Kidney (tissue), 14 donors: ENCODE measurements around the gene MINDY2. TPM values are rescaled to one million over a fixed set of nuclear protein-coding genes. Genes with fewer than 3 reads are reported as not detected.

ENCODE experiments used
- DNase-seq, 5 donors: peaks; one replicate each; pipeline ENCODE4 v3.0.0-alpha.2; 2013 to 2020
- FAIRE-seq: peaks from 2 replicates; lab custom pipeline; 2012; peaks lifted over from hg19 to GRCh38; lab: Jason Lieb, UNC
- H3K27ac ChIP-seq, 2 donors: one replicate each; pipeline ENCODE4 v1.7.0; 2013; ENCODE audit warnings: low read depth in 2 of 2, low read length in 2 of 2, inconsistent platforms in 1 of 2
- H3K27me3 ChIP-seq: one replicate; pipeline ENCODE4 v1.7.1; 2013; ENCODE audit warnings: low read length, inconsistent platforms; ENCODE audit not compliant: control insufficient read depth, insufficient read depth
- H3K36me3 ChIP-seq, 3 donors: one replicate each; pipeline versions ENCODE4 v1.7.0 to v1.7.1; 2013; ENCODE audit warnings: low read length in 3 of 3, control low read depth in 1 of 3, inconsistent platforms in 1 of 3; ENCODE audit not compliant: insufficient read depth in 3 of 3, control insufficient read depth in 2 of 3
- H3K4me1 ChIP-seq, 3 donors: one replicate each; pipeline versions ENCODE4 v1.7.0 to v1.7.1; 2013; ENCODE audit warnings: low read length in 3 of 3, inconsistent platforms in 1 of 3, low read depth in 1 of 3; ENCODE audit not compliant: control insufficient read depth in 2 of 3, insufficient read depth in 2 of 3
- H3K4me3 ChIP-seq, 3 donors: one replicate each; pipeline versions ENCODE4 v1.7.0 to v1.8.1; 2013; ENCODE audit warnings: low read length in 3 of 3, control low read depth in 1 of 3, inconsistent platforms in 1 of 3
- H3K9ac ChIP-seq, 3 donors: one replicate each; pipeline versions ENCODE4 v1.7.0 to v1.7.1; 2013; ENCODE audit warnings: low read length in 3 of 3, control low read depth in 1 of 3, inconsistent platforms in 1 of 3
- H3K9me3 ChIP-seq, 3 donors: one replicate each; pipeline versions ENCODE4 v1.7.0 to v1.7.1; 2013; ENCODE audit warnings: low read length in 3 of 3, control low read depth in 1 of 3, inconsistent platforms in 1 of 3; ENCODE audit not compliant: control insufficient read depth in 2 of 3, insufficient read depth in 1 of 3
- intact Hi-C: fragments of 100-400 bp; cut with DNase I; formaldehyde crosslinking; loops from one replicate; pipeline ENCODE4 v1.11.1; 2022
- polyA plus RNA-seq: library from polyadenylated mRNA; stranded (reverse); fragments of 350-450 nt; fragmentation: Illumina TruSeq; extraction: RNeasy Lipid Tissue Mini Kit (QIAGEN cat#74804); gene quantifications from one replicate; pipeline ENCODE4 v1.2.3, GENCODE V29; 2014; ENCODE audit warnings: low read depth, low replicate concordance; ENCODE audit not compliant: insufficient read depth
- total RNA-seq: library from RNA; stranded (reverse); fragmentation: NEBNext Ultra II Directional; extraction: Animal tissue kit (Norgen Biotek cat#: 25700); gene quantifications from one replicate; pipeline ENCODE4 v1.2.1, GENCODE V29; 2021
- TF ChIP-seq, protein P1 (sequence below): IDR thresholded peaks from 3 replicates; pipeline ENCODE4 v1.5.1; 2012; ENCODE audit warnings: mild to moderate bottlenecking, moderate library complexity, borderline replicate concordance; ENCODE audit not compliant: insufficient read depth; ENCODE audit errors: extremely low read depth
- donor health status: control.
- donor health status: control.
- donor health status: control.
- donor health status: control.
- donor health status: control.
- donor health status: DM: yes; HTN: yes; CAD: no.
- donor health status: Normal renal cell carcinoma (clear cell type).

MINDY2 gene
- total and polyA plus RNA-seq, 2 donors from 2014 or later: 5.1 to 31.7 TPM

DNA sequence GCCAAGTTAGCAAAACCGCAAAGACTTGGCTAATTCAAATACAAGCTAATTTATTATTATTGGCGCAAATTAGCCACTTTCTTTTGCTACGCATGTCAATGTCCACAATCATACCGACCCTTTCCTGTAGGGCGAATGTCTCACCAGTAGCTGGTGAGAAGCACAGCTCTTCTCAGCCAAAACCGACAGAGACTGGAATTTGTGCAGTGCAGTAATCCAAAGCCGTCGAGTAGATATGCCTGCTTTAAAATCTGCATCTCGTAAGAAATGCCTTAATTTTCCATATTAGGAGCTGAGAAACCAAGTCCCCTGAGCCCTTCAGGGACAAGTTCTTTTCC, 614 bp upstream of the MINDY2 start:
- H3K36me3 ChIP-seq: no peaks in the 10 kb centered on the region
- intact Hi-C loops: no loop called here
- TF ChIP-seq, protein P1, sequence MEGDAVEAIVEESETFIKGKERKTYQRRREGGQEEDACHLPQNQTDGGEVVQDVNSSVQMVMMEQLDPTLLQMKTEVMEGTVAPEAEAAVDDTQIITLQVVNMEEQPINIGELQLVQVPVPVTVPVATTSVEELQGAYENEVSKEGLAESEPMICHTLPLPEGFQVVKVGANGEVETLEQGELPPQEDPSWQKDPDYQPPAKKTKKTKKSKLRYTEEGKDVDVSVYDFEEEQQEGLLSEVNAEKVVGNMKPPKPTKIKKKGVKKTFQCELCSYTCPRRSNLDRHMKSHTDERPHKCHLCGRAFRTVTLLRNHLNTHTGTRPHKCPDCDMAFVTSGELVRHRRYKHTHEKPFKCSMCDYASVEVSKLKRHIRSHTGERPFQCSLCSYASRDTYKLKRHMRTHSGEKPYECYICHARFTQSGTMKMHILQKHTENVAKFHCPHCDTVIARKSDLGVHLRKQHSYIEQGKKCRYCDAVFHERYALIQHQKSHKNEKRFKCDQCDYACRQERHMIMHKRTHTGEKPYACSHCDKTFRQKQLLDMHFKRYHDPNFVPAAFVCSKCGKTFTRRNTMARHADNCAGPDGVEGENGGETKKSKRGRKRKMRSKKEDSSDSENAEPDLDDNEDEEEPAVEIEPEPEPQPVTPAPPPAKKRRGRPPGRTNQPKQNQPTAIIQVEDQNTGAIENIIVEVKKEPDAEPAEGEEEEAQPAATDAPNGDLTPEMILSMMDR: no peak
- no peak for DNase-seq
- peak overlapping the region; percentile 66 to 94 (median 88) for H3K4me3 ChIP-seq
- H3K27me3 ChIP-seq: no peaks in the 10 kb centered on the region
- FAIRE-seq: no peak
- H3K4me1 ChIP-seq: peaks cover 9 to 13% (median 12%) of the 10 kb centered on the region in 3 donors
- no peaks in the 10 kb centered on the region for H3K9me3 ChIP-seq
- H3K9ac ChIP-seq: peak overlapping the region; percentile 48 to 73 (median 72)
- peak overlapping the region; percentile 91 to 99 for H3K27ac ChIP-seq

DNA sequence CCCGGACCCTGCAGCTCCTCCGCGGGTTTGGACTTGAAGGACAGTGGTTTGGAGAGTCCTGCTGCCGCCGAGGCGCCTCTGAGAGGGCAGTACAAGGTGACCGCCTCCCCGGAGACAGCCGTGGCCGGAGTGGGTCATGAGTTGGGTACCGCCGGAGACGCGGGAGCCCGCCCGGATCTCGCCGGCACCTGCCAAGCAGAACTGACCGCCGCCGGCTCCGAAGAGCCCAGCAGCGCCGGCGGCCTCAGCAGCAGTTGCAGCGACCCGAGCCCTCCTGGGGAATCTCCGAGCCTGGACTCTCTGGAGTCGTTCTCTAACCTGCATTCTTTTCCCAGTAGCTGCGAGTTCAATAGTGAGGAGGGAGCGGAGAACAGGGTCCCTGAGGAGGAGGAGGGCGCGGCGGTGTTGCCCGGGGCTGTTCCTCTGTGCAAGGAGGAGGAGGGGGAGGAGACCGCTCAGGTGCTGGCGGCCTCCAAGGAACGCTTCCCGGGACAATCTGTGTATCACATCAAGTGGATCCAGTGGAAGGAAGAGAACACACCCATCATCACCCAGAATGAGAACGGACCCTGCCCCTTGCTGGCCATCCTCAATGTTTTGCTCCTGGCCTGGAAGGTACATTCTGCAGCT, 634 bp downstream of the MINDY2 start:
- intact Hi-C loops: no loop called here
- DNase-seq (peak; percentile 72 to 91 (median 79)), FAIRE-seq (no peak)

DNA sequence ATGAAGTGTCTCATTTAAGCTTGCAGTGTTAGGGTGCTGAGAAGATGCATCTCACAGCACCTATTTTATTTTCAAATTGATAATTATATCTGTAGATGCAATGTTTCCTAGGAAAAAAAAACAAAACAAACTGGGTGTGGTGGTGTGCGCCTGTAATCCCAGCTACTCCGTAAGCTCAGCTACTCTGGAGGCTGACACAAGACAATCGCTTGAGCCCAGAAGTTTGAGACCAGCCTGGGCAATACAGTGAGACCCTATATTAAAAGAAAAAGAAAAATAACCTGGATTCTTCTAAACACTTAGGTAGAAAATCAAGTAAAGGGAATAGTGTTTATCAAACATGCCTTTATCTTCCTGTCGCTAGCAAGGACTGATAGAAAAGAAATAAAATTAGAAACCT, 1.9 kb downstream of the MINDY2 start:
- H3K27ac ChIP-seq: no peak overlapping the region
- DNase-seq (no peak), FAIRE-seq (no peak)
- peaks cover 9 to 13% (median 12%) of the 10 kb centered on the region in 3 donors for H3K4me1 ChIP-seq
- TF ChIP-seq, protein P1: no peak
- H3K27me3 ChIP-seq: no peaks in the 10 kb centered on the region
- intact Hi-C loops: no loop called here
- no peaks in the 10 kb centered on the region for H3K9me3 ChIP-seq
- peak overlapping the region in 1 of 3 donors; percentile 78 for H3K9ac ChIP-seq
- H3K4me3 ChIP-seq: peak overlapping the region; percentile 88 to 94 (median 88)
- H3K36me3 ChIP-seq: no peaks in the 10 kb centered on the region

More for the DNA sequence above, 634 bp downstream of the MINDY2 start:
- H3K9ac ChIP-seq: peak overlapping the region; percentile 68 to 96 (median 78)
- H3K36me3 ChIP-seq: no peaks in the 10 kb centered on the region
- TF ChIP-seq, protein P1: no peak
- peak overlapping the region; percentile 88 to 94 (median 88) for H3K4me3 ChIP-seq
- H3K4me1 ChIP-seq: peaks cover 9 to 13% (median 12%) of the 10 kb centered on the region in 3 donors
- no peaks in the 10 kb centered on the region for H3K9me3 ChIP-seq
- H3K27ac ChIP-seq: peak overlapping the region; percentile 97 to 99
- no peaks in the 10 kb centered on the region for H3K27me3 ChIP-seq
